Ovary (tissue), 3 donors: ENCODE data around the gene SAMD10.

Experiments
- EP300 ChIP-seq: sonication (generic); formaldehyde crosslinking; IDR thresholded peaks from one replicate; pipeline ENCODE4 v1.6.1; 2017; ENCODE audit warnings: antibody characterized with exemption
- TF ChIP-seq, protein P1 (sequence below), 3 donors: fragments of 450-650 bp in 2 of 3; fragments of 200-600 bp in 1 of 3; IDR thresholded peaks; one replicate each; pipeline versions ENCODE4 v1.5.1 to v1.8.0; 2016 to 2022; ENCODE audit warnings: antibody characterized with exemption in 3 of 3, mild to moderate bottlenecking in 1 of 3
- donor health status: DM: no; HTN: no; CAD: no.

DNA sequence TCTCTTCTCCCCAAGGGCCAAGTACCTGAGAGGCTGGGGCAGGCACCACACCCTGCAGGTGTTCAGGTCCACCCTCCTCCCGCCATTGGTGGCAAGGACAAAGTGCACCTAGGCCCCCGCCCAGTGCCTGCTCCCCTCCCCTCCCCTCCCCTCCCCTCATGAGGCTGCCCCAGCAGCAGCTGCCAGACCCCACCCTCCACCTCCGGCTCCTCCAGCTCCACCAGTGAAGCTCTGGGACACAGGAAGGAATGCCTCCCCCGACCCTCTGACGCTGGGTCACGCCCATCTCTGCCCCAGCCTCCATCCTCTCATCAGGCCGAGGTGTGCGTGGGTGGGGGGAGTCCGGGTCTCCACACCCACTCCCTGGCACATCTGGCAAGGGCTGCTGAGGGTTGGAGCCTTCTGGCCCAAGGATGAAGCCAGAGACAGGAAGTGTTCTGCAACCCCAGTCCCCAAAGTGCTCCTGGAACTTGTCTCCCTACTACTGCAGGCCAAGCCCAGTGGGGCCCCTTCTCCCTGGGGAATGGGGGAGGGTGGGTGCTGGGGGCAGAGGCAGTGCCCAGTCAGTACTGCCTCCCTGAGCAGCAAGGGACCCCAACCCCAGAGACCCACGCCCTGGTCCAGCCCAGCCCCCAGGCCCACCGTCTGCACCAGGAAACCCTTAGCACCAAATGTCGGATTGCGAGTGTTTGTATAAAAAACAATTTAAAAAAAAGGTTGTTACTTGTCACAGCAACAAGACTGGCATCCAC, 21.6 kb downstream of the SAMD10 start:
- TF ChIP-seq, protein P1, sequence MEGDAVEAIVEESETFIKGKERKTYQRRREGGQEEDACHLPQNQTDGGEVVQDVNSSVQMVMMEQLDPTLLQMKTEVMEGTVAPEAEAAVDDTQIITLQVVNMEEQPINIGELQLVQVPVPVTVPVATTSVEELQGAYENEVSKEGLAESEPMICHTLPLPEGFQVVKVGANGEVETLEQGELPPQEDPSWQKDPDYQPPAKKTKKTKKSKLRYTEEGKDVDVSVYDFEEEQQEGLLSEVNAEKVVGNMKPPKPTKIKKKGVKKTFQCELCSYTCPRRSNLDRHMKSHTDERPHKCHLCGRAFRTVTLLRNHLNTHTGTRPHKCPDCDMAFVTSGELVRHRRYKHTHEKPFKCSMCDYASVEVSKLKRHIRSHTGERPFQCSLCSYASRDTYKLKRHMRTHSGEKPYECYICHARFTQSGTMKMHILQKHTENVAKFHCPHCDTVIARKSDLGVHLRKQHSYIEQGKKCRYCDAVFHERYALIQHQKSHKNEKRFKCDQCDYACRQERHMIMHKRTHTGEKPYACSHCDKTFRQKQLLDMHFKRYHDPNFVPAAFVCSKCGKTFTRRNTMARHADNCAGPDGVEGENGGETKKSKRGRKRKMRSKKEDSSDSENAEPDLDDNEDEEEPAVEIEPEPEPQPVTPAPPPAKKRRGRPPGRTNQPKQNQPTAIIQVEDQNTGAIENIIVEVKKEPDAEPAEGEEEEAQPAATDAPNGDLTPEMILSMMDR (IDR thresholded peaks at IDR 0.05) = no peak
- no peak for TF ChIP-seq EP300
